NCI-H2196 (cell line): ENCODE measurements around the gene HOTAIR.

Source experiments
- DNase-seq: peaks from one replicate; lab custom pipeline; 2025; ENCODE audit not compliant: unreplicated experiment; lab: John Stamatoyannopoulos, UW

The HOTAIR gene

GRCh38 chr12:53930591-53931255 is 44.0 kb downstream of the HOTAIR start:
- no peak for DNase-seq

GRCh38 chr12:53929527-53929926 is 45.2 kb downstream of the HOTAIR start:
- DNase-seq = no peak

- no peak for DNase-seq
These were observed 46.5 kb downstream of the HOTAIR start for GRCh38 chr12:53928054-53928835.

GRCh38 chr12:53927220-53928029 is 47.3 kb downstream of the HOTAIR start:
- DNase-seq = no peak

- DNase-seq = no peak
These were observed 50.0 kb downstream of the HOTAIR start for GRCh38 chr12:53924521-53925405.

GRCh38 chr12:53916788-53917655 is 57.7 kb downstream of the HOTAIR start:
- no peak for DNase-seq
